LNCaP clone FGC (cell line): ENCODE measurements around the gene POLR3GL.

Experiments used
- DNase-seq: peaks from one replicate; pipeline ENCODE4 v3.0.0-alpha.2; 2011; ENCODE audit warnings: low read depth
- H3K4me3 ChIP-seq: 2 replicates; pipeline ENCODE4 v1.5.1; 2011; ENCODE audit warnings: mild to moderate bottlenecking, low read depth, low read length, control low read depth
- CTCF ChIP-seq: IDR thresholded peaks from 2 replicates; pipeline ENCODE4 v1.5.1; 2012; ENCODE audit warnings: mild to moderate bottlenecking; ENCODE audit not compliant: control insufficient read depth, insufficient read depth; ENCODE audit errors: extremely low read depth

Gene POLR3GL

GRCh38 chr1:145959333-145959732, 5.2 kb upstream of the POLR3GL start:
- DNase-seq, result no peak
- no peak overlapping the region for H3K4me3 ChIP-seq
- no peak for TF ChIP-seq CTCF

GRCh38 chr1:145959957-145960467, 4.5 kb upstream of the POLR3GL start:
- DNase-seq, result no peak
- no peak for TF ChIP-seq CTCF
- H3K4me3 ChIP-seq, result no peak overlapping the region

GRCh38 chr1:145960468-145961108, 3.9 kb upstream of the POLR3GL start:
- H3K4me3 ChIP-seq, result peak overlapping the region; percentile 29; the same call in 1 of the 2 replicates
- no peak for DNase-seq
- TF ChIP-seq CTCF, result no peak

- no peak overlapping the region; the same call in 1 of the 2 replicates for H3K4me3 ChIP-seq
- TF ChIP-seq CTCF, result no peak
- no peak for DNase-seq
These were observed 3.4 kb upstream of the POLR3GL start for GRCh38 chr1:145961109-145961424.

GRCh38 chr1:145961425-145962156, 2.9 kb upstream of the POLR3GL start:
- peak overlapping the region; percentile 38; the same call in 1 of the 2 replicates for H3K4me3 ChIP-seq
- no peak for TF ChIP-seq CTCF
- no peak for DNase-seq

- DNase-seq, result no peak
These were observed 2.1 kb upstream of the POLR3GL start for GRCh38 chr1:145962157-145963102.

More at GRCh38 chr1:145962157-145963102, 2.1 kb upstream of the POLR3GL start:
- H3K4me3 ChIP-seq, result peak overlapping the region; percentile 38
- TF ChIP-seq CTCF, result no peak
